ENCODE data around the gene DAPK2. TPM values are rescaled to one million over a fixed set of nuclear protein-coding genes. Genes with fewer than 3 reads are reported as not detected.

The DAPK2 gene
- polyA plus RNA-seq, 2 of the 4 experiments (the other 2 are of a cell fraction) = 3.1 to 4.8 TPM

DNA sequence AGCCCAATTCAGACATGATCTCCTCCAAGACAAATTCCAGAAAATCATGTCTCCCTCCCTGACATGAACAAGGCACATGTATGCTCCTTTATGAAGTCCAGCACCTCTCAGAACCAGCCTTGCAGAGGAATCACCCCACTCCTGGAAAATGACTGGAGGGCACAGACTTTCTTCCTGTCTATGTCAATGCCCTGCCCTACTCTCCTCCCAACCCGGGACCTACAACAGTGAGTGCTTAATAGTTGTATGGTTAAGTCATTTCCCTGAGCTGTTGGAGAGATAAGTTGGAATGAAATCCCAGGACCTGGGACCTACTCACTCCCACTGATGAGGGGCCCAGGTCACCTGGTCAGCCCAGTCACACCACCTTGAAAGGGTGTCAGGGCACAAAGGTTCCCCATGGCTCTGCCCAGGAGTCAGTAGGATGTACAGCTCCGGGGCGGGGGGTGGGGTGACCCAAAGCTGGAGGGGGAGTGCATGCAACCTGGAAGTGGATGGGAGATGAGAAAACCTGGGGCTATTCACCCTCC, 132.4 kb downstream of the DAPK2 start:
- WGBS (ENCODE audit: missing lambda C conversion rate) = 18% methylated on average over 1 of the region's 3 CpGs
- CTCF ChIA-PET = interaction anchor here (0.5 to 1.9 kb wide), 6 partner anchors 9 to 162 kb away, joined by 3 to 8 read pairs (median 3); partner anchors contain the start of gene DAPK2
- H3K4me1 ChIP-seq = peaks cover 26% of the 10 kb centered on the region
- H3K4me3 ChIP-seq = no peak overlapping the region
- no peak overlapping the region for H3K27ac ChIP-seq
- H3K9me3 ChIP-seq = no peaks in the 10 kb centered on the region
- DNase-seq (ENCODE audit: low read depth in 1 of 2, low spot score in 1 of 2) (no peak), FAIRE-seq (no peak), ATAC-seq (no peak; a peak in 1 of 6 replicates)
- H3K4me2 ChIP-seq = no peak overlapping the region
- TF ChIP-seq HOXA7 (CRISPR knock-in tag; IDR thresholded peaks at IDR 0.05) = no peak
- no peak for TF ChIP-seq KDM5A (IDR thresholded peaks at IDR 0.05)
- no peak for TF ChIP-seq CBX2 (IDR thresholded peaks at IDR 0.05; ENCODE audit: borderline replicate concordance, low read depth)
- TF ChIP-seq, protein P1, sequence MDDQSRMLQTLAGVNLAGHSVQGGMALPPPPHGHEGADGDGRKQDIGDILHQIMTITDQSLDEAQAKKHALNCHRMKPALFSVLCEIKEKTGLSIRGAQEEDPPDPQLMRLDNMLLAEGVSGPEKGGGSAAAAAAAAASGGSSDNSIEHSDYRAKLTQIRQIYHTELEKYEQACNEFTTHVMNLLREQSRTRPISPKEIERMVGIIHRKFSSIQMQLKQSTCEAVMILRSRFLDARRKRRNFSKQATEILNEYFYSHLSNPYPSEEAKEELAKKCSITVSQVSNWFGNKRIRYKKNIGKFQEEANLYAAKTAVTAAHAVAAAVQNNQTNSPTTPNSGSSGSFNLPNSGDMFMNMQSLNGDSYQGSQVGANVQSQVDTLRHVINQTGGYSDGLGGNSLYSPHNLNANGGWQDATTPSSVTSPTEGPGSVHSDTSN (IDR thresholded peaks at IDR 0.05) = no peak
- TF ChIP-seq SMC3 (IDR thresholded peaks at IDR 0.05) = no peak
- no peak for TF ChIP-seq RNF2 (IDR thresholded peaks at IDR 0.05; ENCODE audit: borderline replicate concordance, low read depth)
- TF ChIP-seq EP300 (IDR thresholded peaks at IDR 0.05) = no peak
- no peak for TF ChIP-seq CHD2 (IDR thresholded peaks at IDR 0.05; ENCODE audit: low read length, partially characterized antibody)
- no peak for TF ChIP-seq JUN (IDR thresholded peaks at IDR 0.05)
- TF ChIP-seq, protein P2, sequence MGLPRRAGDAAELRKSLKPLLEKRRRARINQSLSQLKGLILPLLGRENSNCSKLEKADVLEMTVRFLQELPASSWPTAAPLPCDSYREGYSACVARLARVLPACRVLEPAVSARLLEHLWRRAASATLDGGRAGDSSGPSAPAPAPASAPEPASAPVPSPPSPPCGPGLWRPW (IDR thresholded peaks at IDR 0.05) = no peak
- TF ChIP-seq HEYL (CRISPR knock-in tag; IDR thresholded peaks at IDR 0.05) = no peak
- no peak for TF ChIP-seq MYC (IDR thresholded peaks at IDR 0.05; ENCODE audit: borderline replicate concordance, low read length)
- TF ChIP-seq, protein P3, sequence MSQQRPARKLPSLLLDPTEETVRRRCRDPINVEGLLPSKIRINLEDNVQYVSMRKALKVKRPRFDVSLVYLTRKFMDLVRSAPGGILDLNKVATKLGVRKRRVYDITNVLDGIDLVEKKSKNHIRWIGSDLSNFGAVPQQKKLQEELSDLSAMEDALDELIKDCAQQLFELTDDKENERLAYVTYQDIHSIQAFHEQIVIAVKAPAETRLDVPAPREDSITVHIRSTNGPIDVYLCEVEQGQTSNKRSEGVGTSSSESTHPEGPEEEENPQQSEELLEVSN (IDR thresholded peaks at IDR 0.05; ENCODE audit: borderline replicate concordance, low read depth) = no peak
- TF ChIP-seq MAFK (IDR thresholded peaks at IDR 0.05; ENCODE audit: partially characterized antibody) = no peak
- no peak for TF ChIP-seq ZFP36 (IDR thresholded peaks at IDR 0.05; ENCODE audit: borderline replicate concordance, partially characterized antibody)
- TF ChIP-seq HOXB5 (CRISPR knock-in tag; IDR thresholded peaks at IDR 0.05) = no peak
- TF ChIP-seq ZNF302 (CRISPR knock-in tag; IDR thresholded peaks at IDR 0.05) = no peak
- TF ChIP-seq POLR2AphosphoS2 (conservative IDR thresholded peaks at IDR 0.05; ENCODE audit: low read length) = no peak
- no peak for TF ChIP-seq FOSL2 (IDR thresholded peaks at IDR 0.05)
- no peak for TF ChIP-seq FOSL2 (CRISPR knock-in tag; IDR thresholded peaks at IDR 0.05)
- POLR2A ChIA-PET = no interaction called here

DNA sequence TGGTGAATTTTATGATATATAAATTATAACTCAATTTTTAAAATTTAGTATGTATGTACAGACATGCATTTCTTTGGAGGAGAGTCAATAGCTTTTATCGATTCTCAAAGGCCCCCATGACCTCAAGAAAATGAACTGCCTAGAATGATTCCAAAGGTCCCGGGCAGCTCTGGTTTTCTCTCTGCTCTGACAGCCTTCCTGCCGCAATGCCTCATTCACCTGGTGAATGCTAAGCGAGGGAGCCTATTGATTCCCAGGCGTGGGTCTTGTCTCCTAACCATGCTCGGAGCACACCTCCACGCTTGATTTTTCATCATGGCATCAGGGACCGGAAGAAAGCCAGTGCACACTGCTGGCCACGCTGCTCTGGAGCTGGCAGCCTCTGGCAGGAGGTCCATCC, 132.9 kb downstream of the DAPK2 start:
- H3K9me3 ChIP-seq = no peaks in the 10 kb centered on the region
- no peak overlapping the region for H3K4me2 ChIP-seq
- H3K4me1 ChIP-seq = peaks cover 26% of the 10 kb centered on the region
- 84% methylated on average over 9 of the region's 9 CpGs for WGBS (ENCODE audit: missing lambda C conversion rate)
- FAIRE-seq = no peak
- H3K27ac ChIP-seq = no peak overlapping the region
- no peak for ATAC-seq
- no peak overlapping the region for H3K4me3 ChIP-seq
- ChIA-PET POLR2A (no interaction called here), CTCF (interaction anchor here (0.5 to 1.9 kb wide), 6 partner anchors 8 to 161 kb away, joined by 3 to 8 read pairs (median 3); no protein-coding TSS in a partner anchor)
- no peak for DNase-seq (ENCODE audit: low read depth in 1 of 2, low spot score in 1 of 2)
- TF ChIP-seq HDAC2 (IDR thresholded peaks at IDR 0.05) (no peak), SREBF2 (IDR thresholded peaks at IDR 0.05) (no peak), TP53 (CRISPR knock-in tag; IDR thresholded peaks at IDR 0.05) (no peak), EHMT2 (IDR thresholded peaks at IDR 0.05; ENCODE audit: low read depth) (no peak)
- TF ChIP-seq, protein P4, sequence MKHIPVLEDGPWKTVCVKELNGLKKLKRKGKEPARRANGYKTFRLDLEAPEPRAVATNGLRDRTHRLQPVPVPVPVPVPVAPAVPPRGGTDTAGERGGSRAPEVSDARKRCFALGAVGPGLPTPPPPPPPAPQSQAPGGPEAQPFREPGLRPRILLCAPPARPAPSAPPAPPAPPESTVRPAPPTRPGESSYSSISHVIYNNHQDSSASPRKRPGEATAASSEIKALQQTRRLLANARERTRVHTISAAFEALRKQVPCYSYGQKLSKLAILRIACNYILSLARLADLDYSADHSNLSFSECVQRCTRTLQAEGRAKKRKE (CRISPR knock-in tag; IDR thresholded peaks at IDR 0.05; ENCODE audit: low read depth) = no peak

Measured in A549 (cell line).